ENCODE measurements around the gene EVA1A. TPM values are rescaled to one million over a fixed set of nuclear protein-coding genes. Genes with fewer than 3 reads are reported as not detected.

The EVA1A gene
- total and polyA plus RNA-seq, 2 experiments from 2014 or later: 4.6 to 7.9 TPM

DNA sequence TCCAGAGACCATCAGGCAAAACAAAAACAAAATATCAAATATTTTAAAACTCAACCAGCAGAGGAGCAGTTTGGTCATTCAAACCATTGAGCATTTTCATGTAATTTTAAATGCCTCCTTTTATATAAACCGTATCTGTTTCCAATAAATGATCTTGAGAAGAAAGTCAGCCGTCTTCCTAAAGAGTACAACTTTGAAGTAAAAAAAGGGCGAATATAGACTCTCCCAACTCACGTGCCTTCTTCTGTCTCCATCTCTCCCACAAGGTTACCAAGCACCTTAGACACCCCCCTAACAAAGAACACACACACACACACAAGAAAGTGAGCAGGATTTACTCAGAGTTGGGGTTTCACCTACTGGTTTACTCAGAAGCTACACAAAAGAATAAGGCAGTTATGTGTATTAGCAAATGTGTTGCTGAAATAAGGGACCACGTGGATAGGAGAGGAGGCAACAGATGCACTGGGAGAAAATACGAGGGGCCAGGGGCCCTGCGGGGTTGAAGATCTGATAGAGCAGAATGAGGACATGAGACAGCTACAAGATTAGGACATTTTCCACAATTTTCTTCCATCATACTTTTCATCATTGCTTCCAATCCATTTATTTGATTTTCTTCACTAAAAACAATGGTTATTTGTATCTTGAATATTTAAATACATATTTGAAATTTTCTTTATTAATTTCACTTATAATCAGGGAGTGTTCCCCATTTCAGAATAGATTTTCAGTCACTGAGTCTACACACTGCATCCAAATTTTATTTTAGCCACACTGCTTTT, 45.0 kb downstream of the EVA1A start:
- Histone ChIP-seq H3K36me3 (ENCODE audit: insufficient read depth) (peaks cover 2% of the 10 kb centered on the region), H3K27me3 (ENCODE audit: insufficient read depth) (no peaks in the 10 kb centered on the region), H2AFZ (no peak overlapping the region), H3K4me1 (ENCODE audit: insufficient read depth) (no peaks in the 10 kb centered on the region), H3K79me2 (replicated peaks; ENCODE audit: insufficient read depth) (no peaks in the 10 kb centered on the region), H3K27ac (ENCODE audit: low read depth) (no peak overlapping the region), H3F3A (replicated peaks; ENCODE audit: low read depth) (no peaks in the 10 kb centered on the region), H3K4me2 (no peak overlapping the region), H3K9me2 (ENCODE audit: insufficient read depth) (no peaks in the 10 kb centered on the region), H3K4me3 (no peak overlapping the region), H4K20me1 (replicated peaks; ENCODE audit: insufficient read depth) (no peaks in the 10 kb centered on the region)
- ATAC-seq (no peak), DNase-seq (ENCODE audit: low spot score) (no peak)
- Mint-ChIP-seq H3K9me3 (peaks cover 19% of the 10 kb centered on the region), H3K4me1 (no peaks in the 10 kb centered on the region), H3K4me3 (no peak overlapping the region), H3K27me3 (ENCODE audit: insufficient read depth, low read depth, poor library complexity) (no peaks in the 10 kb centered on the region), H3K27ac (no peak overlapping the region), H3K36me3 (ENCODE audit: low read depth) (peaks cover 35% of the 10 kb centered on the region)
- TF ChIP-seq, protein P1, sequence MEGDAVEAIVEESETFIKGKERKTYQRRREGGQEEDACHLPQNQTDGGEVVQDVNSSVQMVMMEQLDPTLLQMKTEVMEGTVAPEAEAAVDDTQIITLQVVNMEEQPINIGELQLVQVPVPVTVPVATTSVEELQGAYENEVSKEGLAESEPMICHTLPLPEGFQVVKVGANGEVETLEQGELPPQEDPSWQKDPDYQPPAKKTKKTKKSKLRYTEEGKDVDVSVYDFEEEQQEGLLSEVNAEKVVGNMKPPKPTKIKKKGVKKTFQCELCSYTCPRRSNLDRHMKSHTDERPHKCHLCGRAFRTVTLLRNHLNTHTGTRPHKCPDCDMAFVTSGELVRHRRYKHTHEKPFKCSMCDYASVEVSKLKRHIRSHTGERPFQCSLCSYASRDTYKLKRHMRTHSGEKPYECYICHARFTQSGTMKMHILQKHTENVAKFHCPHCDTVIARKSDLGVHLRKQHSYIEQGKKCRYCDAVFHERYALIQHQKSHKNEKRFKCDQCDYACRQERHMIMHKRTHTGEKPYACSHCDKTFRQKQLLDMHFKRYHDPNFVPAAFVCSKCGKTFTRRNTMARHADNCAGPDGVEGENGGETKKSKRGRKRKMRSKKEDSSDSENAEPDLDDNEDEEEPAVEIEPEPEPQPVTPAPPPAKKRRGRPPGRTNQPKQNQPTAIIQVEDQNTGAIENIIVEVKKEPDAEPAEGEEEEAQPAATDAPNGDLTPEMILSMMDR (conservative IDR thresholded peaks at IDR 0.05; ENCODE audit: low read depth in 2 of 2): no peak
- no peak for TF ChIP-seq ZNF114 (CRISPR knock-in tag; IDR thresholded peaks at IDR 0.05)
- no peak for TF ChIP-seq ETS1 (IDR thresholded peaks at IDR 0.05)
- no peak for TF ChIP-seq NANOG (IDR thresholded peaks at IDR 0.05; ENCODE audit: borderline replicate concordance)
- TF ChIP-seq ZNF462 (CRISPR knock-in tag; IDR thresholded peaks at IDR 0.05): no peak
- TF ChIP-seq ZNF331 (CRISPR knock-in tag; IDR thresholded peaks at IDR 0.05; ENCODE audit: low read depth): no peak
- TF ChIP-seq CREB1 (CRISPR knock-in tag; IDR thresholded peaks at IDR 0.05; ENCODE audit: low read depth): no peak
- no peak for TF ChIP-seq REST (IDR thresholded peaks at IDR 0.05; ENCODE audit: unreplicated experiment)
- TF ChIP-seq EZH2 (IDR thresholded peaks at IDR 0.05; ENCODE audit: low read depth, unreplicated experiment): no peak
- no peak for TF ChIP-seq POLR2AphosphoS5 (IDR thresholded peaks at IDR 0.05; ENCODE audit: low read depth)
- no peak for TF ChIP-seq EZH2phosphoT487 (IDR thresholded peaks at IDR 0.05; ENCODE audit: unreplicated experiment)
- TF ChIP-seq STAT1 (IDR thresholded peaks at IDR 0.05; ENCODE audit: unreplicated experiment): no peak
- no peak for TF ChIP-seq JUNB (IDR thresholded peaks at IDR 0.05; ENCODE audit: unreplicated experiment)
